Parathyroid adenoma (tissue), 2 donors: Measurements from ENCODE around the gene ABCC4.

ENCODE experiments used
- H2AFZ ChIP-seq: fragments of 300-600 bp; sonication (generic); one replicate; pipeline ENCODE4 v1.7.0; 2017; ENCODE audit warnings: antibody characterized with exemption, mild to moderate bottlenecking
- H3K27ac ChIP-seq: fragments of 300-600 bp; sonication (generic); one replicate; pipeline ENCODE4 v1.7.0; 2017
- H3K27me3 ChIP-seq: fragments of 300-600 bp; sonication (generic); one replicate; pipeline ENCODE4 v1.7.0; 2017; ENCODE audit warnings: low read length; ENCODE audit not compliant: control insufficient read depth, insufficient read depth
- H3K36me3 ChIP-seq: fragments of 300-600 bp; sonication (generic); one replicate; pipeline ENCODE4 v1.7.0; 2017; ENCODE audit warnings: low read length; ENCODE audit not compliant: control insufficient read depth, insufficient read depth
- H3K4me1 ChIP-seq: fragments of 300-600 bp; sonication (generic); one replicate; pipeline ENCODE4 v1.7.0; 2017; ENCODE audit warnings: control low read depth
- H3K4me2 ChIP-seq: fragments of 300-600 bp; sonication (generic); one replicate; pipeline ENCODE4 v1.7.0; 2017; ENCODE audit warnings: low read length
- H3K4me3 ChIP-seq: fragments of 300-600 bp; sonication (generic); one replicate; pipeline ENCODE4 v1.7.0; 2017; ENCODE audit warnings: low read depth, low read length
- H3K79me2 ChIP-seq: fragments of 300-600 bp; sonication (generic); one replicate; pipeline ENCODE4 v1.7.0; 2017; ENCODE audit warnings: control low read depth
- H3K9ac ChIP-seq: fragments of 300-600 bp; sonication (generic); one replicate; pipeline ENCODE4 v1.7.0; 2017; ENCODE audit warnings: mild to moderate bottlenecking
- H3K9me3 ChIP-seq: fragments of 300-600 bp; sonication (generic); one replicate; pipeline ENCODE4 v1.7.0; 2017; ENCODE audit warnings: low read length; ENCODE audit not compliant: control insufficient read depth
- TF ChIP-seq, protein P1 (sequence below): fragments of 300-600 bp; sonication (generic); IDR thresholded peaks from one replicate; pipeline ENCODE4 v1.7.0; 2017; ENCODE audit warnings: antibody characterized with exemption, mild to moderate bottlenecking
- donor health status: primary hyperparathyroidism.

The ABCC4 gene

GRCh38 chr13:95315752-95316151, 14.5 kb upstream of the ABCC4 start:
- no peaks in the 10 kb centered on the region for H3K79me2 ChIP-seq
- H3K4me2 ChIP-seq = no peak overlapping the region
- H3K9me3 ChIP-seq = no peaks in the 10 kb centered on the region
- H2AFZ ChIP-seq = no peak overlapping the region
- H3K27me3 ChIP-seq = no peaks in the 10 kb centered on the region
- no peak overlapping the region for H3K27ac ChIP-seq
- H3K4me1 ChIP-seq = no peaks in the 10 kb centered on the region
- H3K36me3 ChIP-seq = no peaks in the 10 kb centered on the region
- TF ChIP-seq, protein P1, sequence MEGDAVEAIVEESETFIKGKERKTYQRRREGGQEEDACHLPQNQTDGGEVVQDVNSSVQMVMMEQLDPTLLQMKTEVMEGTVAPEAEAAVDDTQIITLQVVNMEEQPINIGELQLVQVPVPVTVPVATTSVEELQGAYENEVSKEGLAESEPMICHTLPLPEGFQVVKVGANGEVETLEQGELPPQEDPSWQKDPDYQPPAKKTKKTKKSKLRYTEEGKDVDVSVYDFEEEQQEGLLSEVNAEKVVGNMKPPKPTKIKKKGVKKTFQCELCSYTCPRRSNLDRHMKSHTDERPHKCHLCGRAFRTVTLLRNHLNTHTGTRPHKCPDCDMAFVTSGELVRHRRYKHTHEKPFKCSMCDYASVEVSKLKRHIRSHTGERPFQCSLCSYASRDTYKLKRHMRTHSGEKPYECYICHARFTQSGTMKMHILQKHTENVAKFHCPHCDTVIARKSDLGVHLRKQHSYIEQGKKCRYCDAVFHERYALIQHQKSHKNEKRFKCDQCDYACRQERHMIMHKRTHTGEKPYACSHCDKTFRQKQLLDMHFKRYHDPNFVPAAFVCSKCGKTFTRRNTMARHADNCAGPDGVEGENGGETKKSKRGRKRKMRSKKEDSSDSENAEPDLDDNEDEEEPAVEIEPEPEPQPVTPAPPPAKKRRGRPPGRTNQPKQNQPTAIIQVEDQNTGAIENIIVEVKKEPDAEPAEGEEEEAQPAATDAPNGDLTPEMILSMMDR = no peak
- H3K9ac ChIP-seq = no peak overlapping the region
- no peak overlapping the region for H3K4me3 ChIP-seq

DNA sequence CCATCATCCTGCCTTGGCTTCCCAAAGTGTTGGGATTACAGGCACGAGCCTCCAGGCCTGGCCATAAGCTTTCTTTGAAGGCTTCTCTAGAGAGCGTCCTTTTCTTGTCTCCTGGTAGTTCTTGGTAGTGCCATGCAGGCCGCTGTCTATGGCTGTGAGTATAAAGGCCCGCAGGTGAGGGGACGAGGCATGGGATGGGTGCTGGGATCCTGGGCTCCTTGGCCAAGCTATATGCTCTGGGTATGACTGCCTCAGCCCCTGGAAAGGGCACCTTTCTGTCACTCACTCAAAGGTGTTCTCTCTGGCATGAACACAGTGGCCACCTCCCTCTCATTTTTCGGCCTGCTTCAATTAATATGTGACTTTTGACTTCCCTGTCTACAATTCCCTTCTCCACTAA, 6.3 kb upstream of the ABCC4 start:
- H3K9ac ChIP-seq = no peak overlapping the region
- H3K79me2 ChIP-seq = no peaks in the 10 kb centered on the region
- no peaks in the 10 kb centered on the region for H3K36me3 ChIP-seq
- H3K4me3 ChIP-seq = no peak overlapping the region
- no peak overlapping the region for H3K4me2 ChIP-seq
- TF ChIP-seq, protein P1 = no peak
- H3K27me3 ChIP-seq = no peaks in the 10 kb centered on the region
- H3K9me3 ChIP-seq = no peaks in the 10 kb centered on the region
- H2AFZ ChIP-seq = no peak overlapping the region
- no peaks in the 10 kb centered on the region for H3K4me1 ChIP-seq
- no peak overlapping the region for H3K27ac ChIP-seq

DNA sequence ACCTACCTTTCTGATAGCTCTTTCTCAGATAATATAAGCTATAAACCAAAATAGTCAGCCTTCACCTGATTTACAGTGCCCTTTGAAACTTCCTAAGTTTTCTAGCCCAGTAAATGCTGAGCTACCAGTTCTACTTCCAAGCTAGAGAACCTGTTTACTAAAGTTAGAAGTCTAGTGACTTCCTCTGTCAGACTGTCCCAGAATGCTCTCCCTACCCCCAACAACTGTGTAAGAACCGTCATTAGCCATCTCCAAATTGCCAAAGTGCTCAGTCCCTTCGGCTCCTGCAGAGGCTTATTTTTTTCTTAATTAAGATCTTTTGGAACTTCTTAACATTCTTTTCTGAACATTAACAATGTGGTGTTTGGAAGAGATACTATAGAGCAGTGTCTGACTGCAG, 3.2 kb upstream of the ABCC4 start:
- H3K27ac ChIP-seq = no peak overlapping the region

DNA sequence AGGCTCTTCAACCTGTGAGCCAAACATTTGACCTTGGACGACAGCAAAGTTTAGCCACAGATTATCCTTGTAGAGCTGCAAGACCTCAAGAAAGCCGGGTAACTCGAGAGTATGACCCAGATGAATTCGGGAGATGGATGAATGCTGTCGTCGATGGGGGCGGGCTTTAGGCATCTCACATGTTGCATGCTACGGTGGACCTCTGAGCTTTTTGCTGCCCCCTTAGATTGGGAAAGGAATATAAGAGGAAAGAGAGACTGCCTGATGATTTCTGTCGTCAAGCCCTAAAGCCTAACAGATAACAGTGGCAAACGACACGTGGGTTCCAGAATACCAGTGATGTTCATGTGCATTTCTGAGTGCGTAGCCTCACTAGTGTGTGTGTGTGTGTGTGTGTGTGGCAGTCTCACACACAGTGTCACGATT, 730 bp upstream of the ABCC4 start:
- H3K27ac ChIP-seq = peak overlapping the region; percentile 50
- H3K27me3 ChIP-seq = no peaks in the 10 kb centered on the region
- peaks cover 2% of the 10 kb centered on the region for H3K79me2 ChIP-seq
- TF ChIP-seq, protein P1 = no peak
- no peaks in the 10 kb centered on the region for H3K9me3 ChIP-seq
- H3K9ac ChIP-seq = no peak overlapping the region
- H3K4me1 ChIP-seq = no peaks in the 10 kb centered on the region
- H3K4me2 ChIP-seq = peak overlapping the region; percentile 97
- peak overlapping the region; percentile 67 for H3K4me3 ChIP-seq
- no peaks in the 10 kb centered on the region for H3K36me3 ChIP-seq
- H2AFZ ChIP-seq = peak overlapping the region; percentile 54

More for the DNA sequence above, 3.2 kb upstream of the ABCC4 start:
- H3K36me3 ChIP-seq = no peaks in the 10 kb centered on the region
- H3K4me1 ChIP-seq = no peaks in the 10 kb centered on the region
- H3K27me3 ChIP-seq = no peaks in the 10 kb centered on the region
- no peak overlapping the region for H3K4me2 ChIP-seq
- H3K9me3 ChIP-seq = no peaks in the 10 kb centered on the region
- H3K79me2 ChIP-seq = peaks cover 2% of the 10 kb centered on the region
- no peak overlapping the region for H3K4me3 ChIP-seq
- no peak overlapping the region for H3K9ac ChIP-seq
- TF ChIP-seq, protein P1 = no peak
- no peak overlapping the region for H2AFZ ChIP-seq

- peak overlapping the region; percentile 46 for H3K9ac ChIP-seq
Measured at GRCh38 chr13:95300625-95301182, 547 bp downstream of the ABCC4 start.

More at GRCh38 chr13:95300625-95301182, 547 bp downstream of the ABCC4 start:
- Histone ChIP-seq H3K4me2 (peak overlapping the region; percentile 89), H3K4me1 (no peaks in the 10 kb centered on the region), H3K9me3 (no peaks in the 10 kb centered on the region), H3K27ac (peak overlapping the region; percentile 82), H3K27me3 (no peaks in the 10 kb centered on the region), H3K4me3 (peak overlapping the region; percentile 67), H2AFZ (peak overlapping the region; percentile 77), H3K36me3 (no peaks in the 10 kb centered on the region), H3K79me2 (peaks cover 2% of the 10 kb centered on the region)
- TF ChIP-seq, protein P1 = peak; percentile 17
